Esophagus muscularis mucosa (tissue), 3 donors: Measurements from ENCODE around the gene PPIG.

Source experiments
- CTCF ChIP-seq, 3 experiments: fragments of 200-600 bp in 2 of 3; fragments of 450-650 bp in 1 of 3; sonication (generic) in 2 of 3; IDR thresholded peaks; one replicate each; pipeline ENCODE4 v1.5.1; 2017 to 2019; ENCODE audit warnings: antibody characterized with exemption in 3 of 3, mild to moderate bottlenecking in 2 of 3, moderate library complexity in 1 of 3
- POLR2A ChIP-seq: fragments of 450-650 bp; IDR thresholded peaks from one replicate; pipeline ENCODE4 v1.6.1; 2017; ENCODE audit warnings: antibody characterized with exemption, moderate library complexity, mild to moderate bottlenecking, low read depth

GRCh38 chr2:169683425-169684134 lies 99.4 kb downstream of the PPIG start:
- no peak for TF ChIP-seq CTCF (IDR thresholded peaks at IDR 0.05)
- TF ChIP-seq POLR2A: no peak
